Adrenal gland (tissue), 5 donors: Measurements from ENCODE around the gene INAFM2.

Source experiments
- POLR2A ChIP-seq, 2 donors: fragments of 450-650 bp; IDR thresholded peaks; one replicate each; pipeline ENCODE4 v1.6.1; 2017; ENCODE audit warnings: antibody characterized with exemption in 2 of 2, mild to moderate bottlenecking in 2 of 2, moderate library complexity in 1 of 2
- TF ChIP-seq, protein P1 (sequence below), 6 experiments: fragments of 450-650 bp in 4 of 6; fragments of 200-600 bp in 2 of 6; sonication (generic) in 1 of 6; IDR thresholded peaks; 1 replicate in 5 of 6; 2 replicates in 1 of 6; pipeline versions ENCODE4 v1.5.1 to v1.8.0; 2016 to 2021; ENCODE audit warnings: antibody characterized with exemption in 6 of 6, mild to moderate bottlenecking in 2 of 6, moderate library complexity in 1 of 6
- donor health status: DM: no; HTN: no; CAD: no.

DNA sequence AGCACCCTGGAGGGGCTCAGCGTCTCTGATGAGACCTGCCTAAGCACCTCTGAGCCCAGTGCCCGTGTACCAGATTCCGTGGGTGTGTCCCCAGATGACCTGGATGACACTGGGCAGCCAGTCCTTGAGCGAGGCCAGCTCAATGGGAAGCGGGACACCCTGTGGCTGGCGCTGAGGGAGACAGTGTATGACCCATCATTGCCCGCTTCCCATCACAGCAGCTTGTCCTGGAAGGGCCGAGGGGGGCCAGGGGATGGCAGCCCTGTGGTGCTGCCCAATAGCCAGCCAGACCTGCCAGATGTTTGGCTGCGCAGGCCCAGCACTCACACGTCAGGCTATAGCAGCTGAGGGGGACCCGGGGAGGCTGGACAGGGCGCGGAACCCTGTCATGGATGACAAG lies 46.5 kb downstream of the INAFM2 start:
- TF ChIP-seq, protein P1, sequence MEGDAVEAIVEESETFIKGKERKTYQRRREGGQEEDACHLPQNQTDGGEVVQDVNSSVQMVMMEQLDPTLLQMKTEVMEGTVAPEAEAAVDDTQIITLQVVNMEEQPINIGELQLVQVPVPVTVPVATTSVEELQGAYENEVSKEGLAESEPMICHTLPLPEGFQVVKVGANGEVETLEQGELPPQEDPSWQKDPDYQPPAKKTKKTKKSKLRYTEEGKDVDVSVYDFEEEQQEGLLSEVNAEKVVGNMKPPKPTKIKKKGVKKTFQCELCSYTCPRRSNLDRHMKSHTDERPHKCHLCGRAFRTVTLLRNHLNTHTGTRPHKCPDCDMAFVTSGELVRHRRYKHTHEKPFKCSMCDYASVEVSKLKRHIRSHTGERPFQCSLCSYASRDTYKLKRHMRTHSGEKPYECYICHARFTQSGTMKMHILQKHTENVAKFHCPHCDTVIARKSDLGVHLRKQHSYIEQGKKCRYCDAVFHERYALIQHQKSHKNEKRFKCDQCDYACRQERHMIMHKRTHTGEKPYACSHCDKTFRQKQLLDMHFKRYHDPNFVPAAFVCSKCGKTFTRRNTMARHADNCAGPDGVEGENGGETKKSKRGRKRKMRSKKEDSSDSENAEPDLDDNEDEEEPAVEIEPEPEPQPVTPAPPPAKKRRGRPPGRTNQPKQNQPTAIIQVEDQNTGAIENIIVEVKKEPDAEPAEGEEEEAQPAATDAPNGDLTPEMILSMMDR (IDR thresholded peaks at IDR 0.05), result no peak
- no peak for TF ChIP-seq POLR2A (IDR thresholded peaks at IDR 0.05)
